ENCODE results near the gene UHRF2.
"Not testable (repeated sequence)": the region's sequence is repeated elsewhere in the genome, so short reads cannot be mapped to it uniquely, and the experiment has no call there.

The UHRF2 gene

DNA sequence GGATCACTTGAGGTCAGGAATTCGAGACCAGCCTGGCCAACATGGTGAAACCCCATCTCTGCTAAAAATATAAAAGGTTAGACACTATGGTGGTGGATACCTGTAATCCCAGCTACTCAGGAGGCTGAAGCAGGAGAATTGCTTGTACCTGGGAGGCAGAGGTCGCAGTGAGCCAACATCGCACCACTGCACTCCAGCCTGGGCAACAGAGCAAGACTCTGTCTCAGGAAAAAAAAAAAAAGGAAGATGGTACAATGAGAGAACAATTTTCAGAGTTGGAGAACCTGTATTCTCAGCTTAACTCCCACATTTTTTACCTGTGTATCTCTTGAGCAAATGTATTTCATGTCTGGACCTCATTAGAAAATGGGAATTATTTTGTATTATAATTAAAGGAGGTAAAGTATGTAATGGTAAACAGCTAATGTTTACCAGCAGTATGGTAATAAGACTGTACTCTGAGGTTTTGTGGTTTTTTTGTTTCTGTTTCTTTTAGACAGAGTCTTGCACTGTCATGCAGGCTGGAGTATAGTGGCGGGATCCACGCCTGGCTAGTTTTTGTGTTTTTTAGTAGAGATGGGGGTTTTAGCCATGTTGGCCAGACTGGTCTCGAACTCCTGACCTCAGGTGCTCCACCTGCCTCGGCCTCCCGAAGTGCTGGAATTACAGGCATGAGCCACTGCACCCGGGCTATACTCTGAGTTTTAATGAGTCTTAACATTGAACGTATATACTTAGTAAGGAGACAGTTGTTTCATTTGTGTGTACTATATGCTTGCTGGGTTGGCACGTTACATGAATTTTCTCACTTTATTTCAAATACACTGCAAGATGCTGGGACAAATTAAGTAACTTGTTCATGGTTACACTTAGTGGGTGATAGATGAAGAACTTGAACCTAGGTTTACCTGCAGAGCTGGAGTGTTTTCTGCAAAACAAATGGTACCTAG, 16.2 kb downstream of the UHRF2 start:
- no peak for DNase-seq

DNA sequence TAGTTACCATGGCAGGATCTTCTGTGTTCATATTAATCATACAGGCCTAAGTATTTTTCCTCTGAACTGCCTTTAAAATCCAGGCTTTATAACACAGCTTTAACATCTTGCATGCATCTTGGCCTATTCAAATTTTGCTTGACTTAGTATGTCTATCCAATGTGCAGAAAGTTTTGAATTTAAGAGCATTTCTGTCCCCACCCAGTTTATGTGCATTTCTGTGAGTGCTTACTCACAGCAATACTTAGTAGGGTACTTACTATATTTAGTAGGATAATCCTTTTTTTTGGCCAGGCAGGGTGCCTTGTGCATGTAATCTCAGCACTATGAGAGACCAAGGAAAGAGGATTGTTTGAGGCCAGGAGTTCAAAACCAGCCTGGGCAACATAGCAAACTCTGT, 18.0 kb downstream of the UHRF2 start:
- no peak for DNase-seq

DNA sequence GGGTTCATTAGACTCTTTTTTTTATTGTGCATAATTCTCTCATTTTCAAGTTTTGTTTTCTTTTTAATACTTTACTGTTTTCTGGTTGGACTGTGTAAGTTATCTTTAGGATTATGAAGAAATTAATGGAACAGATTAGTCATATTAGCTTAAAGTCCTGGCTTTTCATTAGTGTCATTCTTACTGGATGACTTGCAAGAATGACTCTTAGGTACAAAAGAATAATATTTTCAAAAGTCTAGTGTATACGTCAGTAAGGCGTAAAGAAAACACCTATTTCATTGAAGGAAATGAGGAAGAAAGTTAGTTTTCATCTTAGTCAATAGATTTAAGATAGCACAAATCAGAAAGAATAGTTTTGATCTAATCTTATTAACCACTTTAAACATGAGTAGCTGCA, 20.4 kb downstream of the UHRF2 start:
- DNase-seq, result no peak

DNA sequence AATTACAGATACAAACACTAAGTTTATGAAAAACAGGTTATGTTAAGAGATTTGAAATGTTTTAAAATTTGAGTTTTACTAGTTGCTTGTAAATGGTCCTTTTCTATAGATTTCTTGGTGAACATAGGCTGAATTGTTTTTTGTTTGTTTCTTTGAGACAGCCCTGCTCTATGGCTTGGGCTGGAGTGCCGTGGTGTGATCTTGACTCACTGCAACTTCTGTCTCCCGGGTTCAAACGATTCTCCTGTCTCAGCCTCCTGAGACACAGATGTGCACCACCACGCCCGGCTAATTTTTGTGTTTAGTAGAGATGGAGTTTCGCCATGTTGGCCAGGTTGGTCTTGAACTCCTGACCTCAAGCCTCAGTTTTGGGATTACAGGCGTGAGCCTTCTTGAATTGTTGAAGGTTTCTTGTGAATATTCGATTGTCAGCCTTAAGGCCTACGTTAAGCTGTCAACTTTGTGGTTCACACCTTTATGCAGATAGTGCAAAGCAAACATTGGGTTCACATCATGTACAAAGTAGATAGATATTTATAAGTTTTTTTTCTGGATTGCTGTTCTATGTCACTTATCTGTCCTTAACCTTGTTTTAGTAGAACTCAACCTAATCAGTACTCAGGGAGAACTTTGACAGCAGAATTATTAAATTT, 26.2 kb downstream of the UHRF2 start:
- no peak for DNase-seq

DNA sequence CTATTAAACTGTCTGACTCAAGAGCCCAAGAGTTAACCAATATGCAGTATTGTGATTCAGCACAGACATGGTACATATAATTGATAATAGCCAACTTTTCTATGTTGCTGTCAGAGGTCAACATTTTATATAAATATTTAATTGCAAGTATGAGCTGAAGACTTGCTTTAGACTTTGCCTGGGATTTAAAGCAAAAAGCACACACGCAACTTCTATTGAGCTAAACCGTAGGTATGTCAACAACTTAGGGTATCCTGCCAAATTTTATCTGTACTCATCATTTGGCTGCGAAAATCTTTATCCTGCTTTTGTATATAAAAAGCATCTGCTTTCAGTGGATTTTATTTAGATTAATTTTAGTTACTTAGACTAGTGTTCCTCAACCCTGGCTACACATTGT, 27.4 kb downstream of the UHRF2 start:
- DNase-seq, result no peak

DNA sequence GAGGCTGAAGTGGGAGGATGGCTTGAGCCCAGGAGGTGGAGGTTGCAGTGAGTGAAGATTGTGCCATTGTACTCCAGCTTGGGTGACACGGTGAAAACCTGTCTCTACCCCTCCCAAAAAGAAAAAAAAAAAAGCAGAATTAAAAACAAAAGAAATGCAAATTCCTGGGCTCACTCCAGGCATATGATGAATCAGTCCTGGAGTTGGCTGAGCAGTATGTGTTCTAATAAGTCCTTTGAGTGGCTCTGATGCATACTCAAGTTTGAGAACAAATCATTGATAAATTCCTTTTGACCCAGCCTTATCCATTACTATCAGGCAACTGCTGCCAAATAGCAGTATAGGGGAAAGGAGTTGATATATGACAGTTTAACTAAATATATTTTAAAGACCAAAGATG, 28.3 kb downstream of the UHRF2 start:
- no peak for DNase-seq

DNA sequence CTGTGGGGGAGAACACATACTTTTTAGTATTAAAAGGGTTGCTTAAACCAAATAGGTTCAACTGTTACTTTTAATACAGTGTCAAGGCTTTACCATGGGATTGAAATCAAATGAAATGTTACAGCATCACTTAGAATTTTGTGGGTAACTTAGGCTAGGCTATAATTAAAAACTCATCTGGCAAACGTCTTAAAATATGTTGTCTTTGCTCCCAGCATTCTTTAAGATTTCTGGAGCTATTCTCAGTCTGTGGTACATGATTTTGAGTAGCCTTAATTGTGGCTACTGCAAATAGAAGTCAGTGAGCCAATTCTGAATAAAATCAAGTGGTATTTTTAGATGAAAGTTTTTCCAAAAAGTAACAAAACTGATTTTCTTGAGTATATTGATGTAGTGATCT, 30.7 kb downstream of the UHRF2 start:
- DNase-seq, result no peak

DNA sequence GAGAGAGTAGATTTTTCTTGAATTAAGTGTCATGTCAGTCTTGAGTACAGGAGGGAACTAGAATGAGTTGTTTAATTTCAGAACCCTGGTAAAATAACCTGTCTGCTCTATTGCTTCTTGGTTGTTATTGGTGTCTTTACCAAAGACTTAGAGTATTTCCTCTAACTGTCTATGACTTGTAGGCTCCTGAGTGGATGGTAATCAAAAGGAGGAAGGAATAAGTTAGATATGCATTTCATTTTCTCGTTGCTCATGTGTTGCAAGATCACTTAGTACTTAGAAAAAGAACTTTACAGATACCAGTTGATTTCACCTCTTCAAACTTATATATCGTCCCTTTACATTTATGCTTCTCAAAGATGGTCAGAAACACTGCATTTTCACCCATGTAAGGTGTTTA, 31.1 kb downstream of the UHRF2 start:
- no peak for DNase-seq

DNA sequence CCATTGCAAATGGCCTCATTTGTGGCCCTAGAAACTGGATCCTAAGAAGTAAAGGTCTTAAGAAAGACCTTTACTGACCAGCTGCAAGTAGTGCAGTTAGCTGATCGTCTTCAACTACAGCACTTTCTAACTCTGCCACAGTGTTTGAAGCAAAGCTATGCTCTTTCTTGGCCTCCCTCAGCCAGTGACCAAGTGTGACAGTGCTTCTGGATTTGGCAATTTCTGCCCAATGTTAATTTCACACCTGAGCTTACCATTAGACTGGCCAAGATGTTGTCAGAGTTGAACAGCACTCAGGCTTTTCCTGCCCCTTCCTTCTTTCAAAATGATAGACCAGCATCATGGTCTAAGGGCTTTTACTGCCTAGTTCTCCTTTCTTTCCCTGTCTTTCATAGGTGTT, 36.1 kb downstream of the UHRF2 start:
- DNase-seq, result no peak

DNA sequence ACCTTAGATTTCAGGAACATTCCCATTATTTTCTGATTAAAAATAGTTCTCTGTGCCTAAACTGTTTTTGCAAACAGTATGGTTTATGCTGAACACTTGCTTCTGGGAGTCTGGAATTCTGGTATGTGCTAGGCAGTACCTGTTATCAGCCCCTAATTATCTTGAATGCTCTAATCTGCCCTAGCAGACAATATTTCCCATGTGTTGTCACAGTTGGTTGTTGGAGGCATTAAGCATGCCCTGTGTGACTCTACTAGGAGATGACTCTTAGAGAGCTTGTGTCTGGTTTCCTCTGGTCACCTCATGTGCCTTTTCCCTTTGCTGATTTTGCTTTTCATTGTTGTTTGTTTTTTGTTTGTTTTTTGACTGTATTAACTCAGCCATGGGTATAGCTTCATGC, 36.6 kb downstream of the UHRF2 start:
- DNase-seq, result no peak

DNA sequence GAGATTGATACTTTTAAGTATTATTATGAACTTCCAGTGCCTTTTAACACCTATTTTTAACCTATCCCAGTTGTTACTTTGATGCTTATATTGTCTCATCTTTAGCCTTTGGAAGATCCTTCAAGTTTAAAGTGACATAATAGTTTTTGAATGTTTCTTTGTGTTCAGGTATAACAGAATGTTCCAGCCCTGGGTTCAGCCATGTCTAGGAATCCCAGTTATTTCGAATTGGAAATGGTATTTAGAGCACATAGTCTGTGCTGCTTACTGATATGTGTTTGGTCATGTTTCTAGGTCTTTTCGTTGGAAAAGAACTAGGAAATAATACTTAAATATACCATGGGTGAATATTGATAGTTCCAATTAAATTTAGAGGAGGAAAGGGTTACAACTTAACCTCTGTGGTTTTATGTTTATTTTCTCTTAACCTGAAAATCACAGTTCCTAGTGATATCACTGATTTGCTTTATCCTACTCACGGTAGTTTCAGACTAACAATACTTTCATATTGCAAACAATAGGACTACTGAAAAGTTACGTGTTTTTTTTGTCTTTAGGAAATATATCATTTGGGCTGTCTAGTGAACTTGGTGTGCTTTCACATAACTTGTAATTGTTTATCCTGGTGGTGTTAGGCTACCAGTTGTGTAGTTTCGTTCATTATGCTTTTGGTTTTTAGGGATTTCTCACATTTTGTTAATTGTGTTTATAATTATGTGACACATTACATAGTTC, 37.8 kb downstream of the UHRF2 start:
- no peak for DNase-seq

DNA sequence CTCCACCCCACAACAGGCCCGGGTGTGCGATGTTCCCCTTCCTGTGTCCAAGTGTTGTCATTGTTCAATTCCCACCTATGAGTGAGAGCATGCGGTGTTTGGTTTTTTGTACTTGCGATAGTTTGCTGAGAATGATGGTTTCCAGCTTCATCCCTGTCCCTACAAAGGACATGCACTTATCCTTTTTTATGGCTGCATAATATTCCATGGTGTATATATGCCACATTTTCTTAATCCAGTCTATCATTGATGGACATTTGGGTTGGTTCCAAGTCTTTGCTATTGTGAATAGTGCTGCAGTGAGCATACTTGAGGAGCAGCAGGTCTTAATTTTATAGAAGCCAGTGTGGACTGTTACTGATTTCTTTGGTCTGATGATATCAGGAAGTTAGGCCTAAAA, 42.3 kb downstream of the UHRF2 start:
- not testable (repeated sequence) for DNase-seq

DNA sequence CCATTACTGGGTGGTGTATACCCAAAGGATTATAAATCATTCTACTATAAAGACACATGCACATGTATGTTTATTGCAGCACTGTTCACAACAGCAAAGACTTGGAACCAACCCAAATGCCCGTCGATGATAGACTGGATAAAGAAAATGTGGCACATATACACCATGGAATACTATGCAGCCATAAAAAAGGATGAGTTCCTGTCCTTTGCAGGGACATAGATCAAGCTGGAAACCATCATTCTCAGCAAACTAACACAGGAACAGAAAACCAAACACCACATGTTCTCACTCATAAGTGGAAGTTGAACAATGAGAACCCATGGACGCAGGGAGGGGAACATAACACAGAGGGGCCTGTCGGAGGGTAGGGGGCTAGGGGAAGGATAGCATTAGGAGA, 45.7 kb downstream of the UHRF2 start:
- DNase-seq, result not testable (repeated sequence)

DNA sequence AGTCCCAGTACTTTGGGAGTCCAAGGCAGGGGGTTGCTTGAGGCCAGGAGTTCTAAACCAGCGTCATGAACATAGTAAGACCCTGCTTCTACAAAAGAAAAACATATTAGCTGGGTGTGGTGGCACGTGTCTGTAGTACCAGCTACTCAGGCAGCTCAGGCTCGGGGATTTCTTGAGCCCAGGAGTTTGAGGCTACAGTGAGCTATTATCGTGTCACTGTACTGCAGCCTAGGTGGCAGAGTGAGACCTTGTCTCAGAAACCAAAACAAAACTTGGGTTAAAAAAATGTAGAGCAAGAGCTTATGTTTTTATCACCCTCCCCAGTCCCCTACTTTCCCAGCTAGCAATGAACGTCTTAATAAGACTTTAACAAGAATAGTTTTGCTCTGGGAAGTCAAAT, 46.7 kb downstream of the UHRF2 start:
- DNase-seq, result no peak

DNA sequence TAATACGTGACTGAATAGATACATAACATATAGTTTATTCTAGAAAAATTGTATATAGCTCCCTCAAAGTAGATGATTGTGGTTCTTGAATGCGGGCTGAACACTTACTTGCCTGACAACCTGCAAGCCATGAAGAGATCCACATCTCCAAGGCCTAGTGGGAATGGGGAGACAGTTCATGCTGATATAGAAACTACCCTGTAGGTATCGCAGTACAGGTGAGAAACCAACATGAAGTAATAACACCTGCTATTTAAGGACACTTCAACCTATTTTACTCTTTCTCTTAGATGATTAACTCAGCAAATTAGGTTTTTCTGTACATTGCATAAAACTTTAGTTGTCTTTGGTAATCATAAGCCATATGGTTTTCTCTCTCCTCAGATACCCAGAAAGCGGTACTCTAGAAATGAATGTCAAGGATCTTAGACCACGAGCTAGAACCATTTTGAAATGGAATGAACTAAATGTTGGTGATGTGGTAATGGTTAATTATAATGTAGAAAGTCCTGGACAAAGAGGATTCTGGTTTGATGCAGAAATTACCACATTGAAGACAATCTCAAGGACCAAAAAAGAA, 47.3 kb downstream of the UHRF2 start:
- DNase-seq, result no peak

DNA sequence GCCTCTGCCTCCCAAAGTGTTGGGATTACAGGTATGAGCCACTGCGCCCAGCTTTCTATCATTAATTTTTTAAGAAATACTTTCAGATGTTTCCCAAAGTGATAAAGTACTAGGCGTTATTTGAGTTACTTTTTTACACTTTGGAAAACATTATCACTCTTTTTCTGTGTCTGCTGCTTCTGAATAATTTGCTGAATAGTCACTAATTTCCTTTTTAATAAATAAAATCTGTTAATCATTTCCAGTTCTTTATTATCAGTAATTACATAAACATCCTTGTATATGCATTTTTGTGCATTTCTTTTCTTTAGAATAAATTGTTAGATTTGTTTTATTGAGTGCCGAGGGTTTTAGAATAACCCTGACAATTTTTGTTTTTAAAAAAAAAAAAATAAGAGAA, 48.6 kb downstream of the UHRF2 start:
- DNase-seq, result no peak

DNA sequence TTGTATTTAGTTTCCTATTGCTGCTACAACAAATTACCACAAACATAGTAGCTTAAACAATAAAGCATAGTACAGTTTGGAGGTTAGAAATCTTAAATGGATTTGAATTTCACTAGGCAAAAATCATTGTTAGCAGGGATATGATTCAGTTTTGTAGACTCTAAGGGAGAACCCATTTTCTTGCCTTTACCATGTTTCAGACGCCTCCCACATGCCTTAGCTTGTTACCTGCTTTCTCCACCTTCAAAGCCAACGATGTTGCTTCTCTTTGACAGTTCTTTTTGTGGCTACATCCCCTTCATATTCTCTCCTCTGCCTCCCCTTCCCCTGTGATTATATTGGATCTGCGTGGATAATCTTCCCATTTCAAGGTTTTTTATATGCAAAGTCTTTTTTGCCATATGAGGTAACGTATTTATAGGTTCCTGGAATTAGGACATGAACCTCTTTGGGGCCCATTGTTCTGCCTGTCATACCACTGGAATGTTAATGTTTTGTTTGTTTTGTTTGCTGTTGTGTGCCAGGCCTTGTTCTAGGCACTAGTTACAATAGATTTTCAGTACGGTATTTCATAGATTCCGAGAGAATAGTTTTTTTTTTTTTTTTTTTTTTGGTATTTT, 54.1 kb downstream of the UHRF2 start:
- no peak for DNase-seq

DNA sequence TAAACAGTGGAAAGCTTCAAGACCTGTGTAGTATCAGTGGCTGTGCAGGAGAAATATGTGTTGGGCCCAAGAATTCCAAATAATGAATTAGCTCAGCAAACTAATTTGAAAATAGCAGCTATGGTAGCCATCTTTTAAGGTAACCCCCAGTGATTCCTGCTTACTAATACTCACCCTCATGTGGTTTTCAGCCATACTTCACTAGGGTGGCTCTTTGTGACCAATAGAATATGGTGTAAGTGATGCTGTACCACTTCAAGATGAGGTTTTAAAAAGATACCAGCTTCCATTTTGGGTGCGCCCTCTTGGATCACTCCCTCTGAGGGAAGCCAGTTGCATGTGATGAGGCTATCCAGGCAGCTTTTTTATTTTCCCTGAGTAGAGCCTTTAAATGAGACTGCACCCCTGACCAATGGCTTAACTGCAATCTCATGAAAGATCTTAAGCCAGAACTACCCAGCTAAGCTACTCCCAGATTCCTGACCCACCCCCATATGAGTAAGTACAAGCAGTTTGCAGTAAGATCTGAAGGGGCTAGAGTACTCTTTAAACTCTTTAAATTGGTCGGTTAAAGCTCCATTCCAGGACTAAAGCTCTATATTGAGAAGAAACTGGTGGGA, 58.3 kb downstream of the UHRF2 start:
- no peak for DNase-seq

DNA sequence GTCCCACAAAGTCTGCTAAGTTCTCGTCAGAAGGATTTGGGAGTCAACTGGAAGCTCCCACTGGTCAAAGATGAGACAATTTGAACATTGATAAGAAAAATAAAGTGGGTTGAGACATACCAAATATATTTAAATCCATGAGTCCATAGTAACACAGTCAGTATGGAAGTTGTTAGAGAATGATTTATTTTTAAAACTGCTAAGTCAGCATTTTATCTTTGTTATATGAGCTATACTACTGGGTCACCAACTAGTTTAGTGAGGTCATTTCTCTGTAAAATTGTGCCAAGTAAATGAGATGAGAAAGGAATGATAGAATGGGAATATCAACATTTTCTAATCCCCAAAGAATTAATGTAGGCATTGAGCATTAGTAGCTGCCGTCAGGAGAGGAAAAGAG, 60.2 kb downstream of the UHRF2 start:
- DNase-seq, result no peak

DNA sequence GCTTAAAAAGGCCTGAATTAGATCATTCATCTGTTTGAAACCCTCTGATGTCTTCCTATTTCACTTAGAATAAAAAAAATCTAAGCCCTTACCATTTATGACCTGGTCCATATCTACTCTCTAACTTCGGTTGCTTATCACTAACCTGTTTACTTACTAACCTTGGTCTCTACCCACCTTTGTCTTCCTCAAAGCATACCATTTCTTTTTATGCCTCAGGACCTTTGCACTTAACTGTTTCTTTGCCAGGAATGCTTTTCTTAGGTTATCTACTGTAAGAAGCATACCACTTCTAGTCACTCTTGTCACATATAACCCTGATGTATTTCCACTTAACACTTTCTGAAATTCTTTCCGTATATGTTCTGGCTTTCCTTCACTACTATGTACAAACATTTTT, 67.0 kb downstream of the UHRF2 start:
- DNase-seq, result no peak

DNA sequence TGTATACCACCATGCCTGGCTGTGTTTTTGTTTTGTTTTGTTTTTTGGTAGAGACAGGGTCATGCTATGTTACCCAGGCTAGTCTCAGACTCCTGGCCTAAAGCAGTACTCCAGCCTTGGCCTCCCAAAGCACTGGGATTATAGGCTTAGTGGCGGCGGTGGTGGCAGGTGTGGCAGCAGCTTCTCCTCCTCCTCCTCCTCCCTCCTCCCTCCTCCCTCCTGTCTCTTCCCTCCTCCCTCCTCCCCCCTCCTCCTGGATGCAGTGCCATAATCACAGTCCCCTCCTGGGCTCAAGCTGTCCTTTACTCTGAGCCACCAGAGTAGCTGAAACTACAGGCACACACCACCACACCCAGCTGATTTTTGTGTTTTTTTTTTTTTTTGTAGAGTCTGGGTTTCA, 71.2 kb downstream of the UHRF2 start:
- DNase-seq, result no peak

DNA sequence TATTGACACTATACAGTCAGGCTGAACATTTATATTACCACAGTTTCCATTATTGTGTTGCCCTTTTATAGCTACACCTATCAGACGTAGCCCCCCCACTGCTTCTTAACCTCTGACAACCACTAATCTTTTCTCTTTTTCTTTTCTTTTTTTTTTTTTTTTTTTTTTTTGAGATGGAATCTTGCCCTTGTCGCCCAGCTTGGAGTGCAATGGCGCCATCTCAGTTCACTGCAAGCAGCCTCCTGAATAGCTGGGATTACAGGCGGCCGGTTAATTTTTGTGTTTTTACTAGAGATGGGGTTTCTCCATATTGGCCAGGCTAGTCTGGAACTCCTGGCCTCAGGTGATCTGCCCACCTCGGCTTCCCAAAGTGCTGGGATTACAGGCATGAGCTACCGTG, 75.4 kb downstream of the UHRF2 start:
- DNase-seq, result no peak

DNA sequence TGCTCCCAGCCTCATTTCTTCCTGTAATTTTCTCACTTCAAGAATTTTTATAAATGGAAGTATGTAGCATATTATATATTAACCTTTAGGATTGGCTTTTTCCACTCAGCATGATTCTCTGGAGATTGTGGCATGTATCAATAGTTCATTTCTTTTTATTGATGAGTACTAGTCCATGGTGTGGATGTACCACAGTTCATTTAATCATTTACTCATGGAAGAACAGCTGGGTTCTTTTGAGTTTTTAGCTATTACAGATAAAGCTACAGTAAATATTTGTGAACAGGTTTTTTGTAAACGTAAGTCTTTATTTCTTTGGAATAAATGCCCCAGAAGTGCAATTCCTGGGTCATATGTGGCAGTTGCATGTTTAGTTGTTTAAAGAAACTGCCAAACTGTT, 76.1 kb downstream of the UHRF2 start:
- DNase-seq, result no peak

Measured in stimulated activated CD4-positive, alpha-beta T cell treated with anti-CD3 and anti-CD28 coated beads, Interleukin-12 subunit alpha, Interleukin-12 subunit beta, amount 100 ng/mL, for 4 hours (primary cell).